Measurements from ENCODE around the gene HMX1.

Gene HMX1

DNA sequence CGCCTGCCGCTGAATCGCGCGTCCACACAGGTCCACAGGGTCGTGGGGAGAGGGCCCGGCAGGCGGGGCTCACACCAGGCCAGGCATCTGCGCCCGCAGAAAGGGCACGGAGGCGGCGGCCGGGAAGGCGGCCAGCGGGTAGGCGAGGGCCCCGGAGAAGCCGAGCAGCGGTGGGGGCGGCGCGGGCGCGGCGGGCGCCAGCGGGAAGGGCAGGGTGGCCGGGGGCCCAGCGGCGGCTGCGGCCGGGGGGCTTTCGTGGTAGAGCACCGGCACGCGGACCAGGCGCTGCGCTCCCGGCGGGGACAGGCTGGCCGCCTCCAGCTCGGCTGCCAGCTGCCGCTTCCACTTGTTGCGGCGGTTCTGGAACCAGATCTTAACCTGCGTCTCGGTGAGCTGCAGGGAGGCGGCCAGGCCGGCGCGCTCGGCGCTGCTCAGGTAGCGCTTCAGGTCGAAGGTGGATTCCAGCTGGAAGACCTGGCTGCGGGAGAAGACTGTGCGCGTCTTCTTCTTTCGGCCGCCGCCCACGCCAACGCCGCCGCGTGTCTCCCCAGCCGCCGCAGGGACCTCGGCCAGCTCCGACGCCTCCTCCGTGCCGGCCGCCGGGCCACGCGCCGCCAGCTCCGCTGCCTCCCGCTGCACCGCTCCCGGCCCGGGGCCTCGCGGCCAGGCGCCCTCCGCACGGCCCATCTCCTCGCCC, 3.9 kb downstream of the HMX1 start:
- DNase-seq, result no peak

DNA sequence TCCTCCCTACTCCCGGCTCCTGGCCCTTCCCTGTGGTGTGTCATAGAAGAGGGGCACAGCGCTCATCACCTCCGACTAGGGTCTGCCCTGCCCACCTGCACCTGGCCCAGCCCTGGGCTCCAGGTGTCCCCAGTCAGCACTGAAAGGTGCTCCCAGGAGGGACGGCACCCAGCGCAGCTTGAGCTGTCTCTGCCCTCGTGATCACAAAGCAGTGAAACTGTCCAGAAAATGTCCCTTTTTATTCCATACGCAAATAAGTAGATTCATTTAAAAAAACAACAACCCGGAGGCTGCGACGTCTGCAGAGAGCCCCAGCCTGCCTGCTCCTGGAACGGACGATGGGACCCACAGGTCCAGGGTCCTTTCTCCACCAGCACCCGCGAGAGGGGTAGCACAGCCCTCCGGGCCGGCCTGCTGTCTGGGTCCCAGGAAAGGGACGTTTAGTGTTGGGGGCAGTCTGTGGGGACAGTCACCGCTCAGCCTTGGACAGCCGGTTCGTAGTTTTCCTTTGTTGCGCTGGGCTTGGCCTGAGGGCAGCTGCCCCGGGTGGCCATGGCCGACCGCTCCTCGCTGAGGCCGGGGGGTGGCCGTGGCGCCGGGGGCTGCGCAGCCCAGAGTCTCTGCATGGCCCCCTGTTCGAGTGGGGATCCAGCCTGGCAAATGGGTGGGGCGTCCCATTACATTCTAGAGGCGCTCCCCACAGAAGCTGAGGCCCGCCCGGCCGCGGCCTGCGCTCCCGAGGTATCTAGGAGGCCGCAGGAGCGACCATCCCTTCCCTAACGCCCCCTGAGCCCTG, 4.6 kb downstream of the HMX1 start:
- DNase-seq, result no peak

DNA sequence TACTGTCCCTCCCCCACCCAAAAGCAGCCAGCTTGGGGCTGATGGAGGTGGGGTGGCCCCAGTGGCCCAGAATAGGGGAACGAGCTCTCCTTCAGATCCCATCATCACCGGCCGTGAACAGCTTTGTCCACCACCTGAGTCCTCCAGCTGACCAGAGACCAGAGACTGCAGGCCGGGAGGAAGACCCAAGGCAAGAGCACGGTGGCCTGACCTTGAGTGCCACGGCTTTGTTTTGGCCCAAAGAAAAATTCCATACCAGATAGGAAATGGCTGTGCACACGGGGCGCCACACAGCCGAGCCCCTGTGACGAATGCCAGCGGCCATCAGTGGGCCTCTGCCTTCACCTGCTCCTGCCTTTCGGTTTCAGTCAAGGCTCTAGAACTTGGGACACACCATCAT, 5.2 kb downstream of the HMX1 start:
- DNase-seq, result no peak

DNA sequence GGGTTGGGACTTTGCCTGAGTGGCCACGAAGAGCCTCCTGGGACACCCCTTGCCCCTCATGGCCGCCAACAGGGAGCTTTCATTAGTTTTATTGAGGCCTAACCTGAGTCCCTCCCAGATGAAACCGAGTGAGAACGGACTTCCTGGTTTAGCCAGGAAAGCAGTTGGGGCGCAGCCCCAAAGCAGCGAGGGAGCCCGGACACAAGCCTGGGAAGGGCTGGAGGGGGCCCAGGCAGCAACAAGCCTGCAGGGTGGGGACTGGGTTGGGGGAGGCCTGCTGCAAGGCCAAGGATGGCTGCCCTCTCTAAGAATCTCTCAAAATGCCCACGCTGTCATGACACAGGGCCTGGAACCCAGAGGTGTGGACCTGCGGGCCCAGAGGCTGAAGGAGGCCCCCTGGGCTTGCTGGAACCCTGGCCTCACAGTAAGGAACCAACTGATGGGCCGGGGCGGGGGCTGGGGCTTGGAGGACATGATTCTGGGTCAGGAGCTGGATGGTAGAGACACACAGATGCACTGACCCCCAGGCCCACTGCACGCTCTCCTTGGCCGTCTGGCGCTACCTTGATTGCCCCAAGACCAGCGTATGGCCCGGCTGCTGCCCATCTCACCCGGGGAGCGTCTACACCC, 5.8 kb downstream of the HMX1 start:
- no peak for DNase-seq

DNA sequence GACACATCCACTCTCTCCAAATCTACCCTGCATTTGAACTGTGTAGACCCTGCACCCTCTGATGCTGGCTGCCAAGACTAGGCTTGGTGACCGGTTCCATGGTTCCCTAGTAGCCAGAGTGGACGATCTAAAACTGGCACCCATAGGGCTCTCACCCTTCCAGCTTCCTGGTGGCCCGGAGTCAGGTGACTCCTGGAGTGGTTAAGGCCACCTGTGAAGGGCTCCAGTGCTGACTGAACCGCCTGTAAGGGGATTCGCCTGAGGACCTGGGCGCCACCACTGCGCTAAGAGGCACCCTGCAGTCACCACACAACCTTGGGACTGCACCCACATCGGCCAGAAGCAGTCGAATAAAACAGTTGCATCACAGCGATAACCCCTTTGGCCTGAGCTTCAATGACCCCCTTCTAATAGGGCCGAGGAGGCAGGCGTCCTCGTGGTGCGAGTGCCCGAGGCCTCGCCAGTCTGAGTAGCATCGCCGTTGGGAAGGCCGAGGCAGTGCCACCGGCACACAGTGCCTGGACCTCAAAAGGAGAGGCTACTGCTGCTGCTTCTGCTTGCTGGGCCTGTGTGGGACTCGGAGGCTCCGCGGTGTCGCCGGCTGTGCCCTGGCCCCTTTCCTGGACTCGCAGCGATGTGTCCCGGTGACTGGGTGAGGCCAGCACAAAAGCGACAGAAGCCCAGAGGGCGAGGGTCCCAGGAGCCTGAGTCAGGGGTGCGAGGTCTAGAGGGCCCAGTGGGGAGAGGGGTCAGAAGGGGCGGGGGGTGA, 6.5 kb downstream of the HMX1 start:
- DNase-seq, result no peak

DNA sequence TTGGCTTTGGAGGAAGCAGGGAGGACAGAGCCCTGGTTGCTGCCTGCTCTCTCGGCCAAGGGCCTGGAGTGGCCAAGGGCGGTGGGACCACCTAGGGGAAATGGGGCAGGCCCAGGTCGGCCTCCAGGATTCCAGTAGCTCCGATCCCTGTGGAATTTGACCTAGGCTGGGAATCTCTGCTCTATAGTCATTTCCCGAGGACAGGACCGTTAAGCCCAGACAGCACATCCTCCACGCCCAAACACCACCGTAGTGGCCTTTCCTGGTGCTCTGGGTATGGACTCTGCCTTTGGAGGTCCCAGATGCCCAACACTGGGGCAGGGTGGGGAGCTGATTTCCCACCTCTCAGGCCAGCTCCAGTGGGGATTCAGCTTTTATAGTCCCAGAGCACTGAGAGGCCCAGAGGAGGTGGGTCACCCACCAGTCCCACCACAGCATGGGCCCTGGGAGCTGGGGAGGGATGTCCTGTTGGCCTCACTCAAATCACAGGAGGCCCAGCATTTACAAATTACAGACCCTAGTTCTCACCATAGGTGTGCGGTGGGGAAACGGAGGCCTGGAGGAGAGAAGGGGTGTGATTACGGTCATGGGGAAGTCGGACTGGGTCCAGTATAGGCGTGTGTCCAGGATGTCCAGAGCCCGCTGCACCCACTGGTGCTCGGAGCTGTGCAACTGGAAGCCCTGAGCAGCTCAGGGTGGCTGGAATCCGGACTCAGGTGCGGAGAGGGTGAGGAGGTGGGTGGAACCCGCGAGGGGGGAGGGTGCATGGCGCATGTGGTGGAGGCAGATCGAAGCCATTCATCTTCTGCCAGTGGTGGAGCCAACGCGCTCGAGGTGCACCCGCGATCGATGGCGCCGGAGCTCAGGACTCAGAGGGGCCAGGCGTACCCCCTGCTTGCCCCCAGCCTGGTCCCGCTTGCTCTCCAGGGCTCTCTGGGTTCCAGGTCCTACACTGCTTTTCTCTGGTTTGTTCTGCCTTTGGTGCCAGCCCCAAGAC, 7.7 kb downstream of the HMX1 start:
- no peak for DNase-seq

DNA sequence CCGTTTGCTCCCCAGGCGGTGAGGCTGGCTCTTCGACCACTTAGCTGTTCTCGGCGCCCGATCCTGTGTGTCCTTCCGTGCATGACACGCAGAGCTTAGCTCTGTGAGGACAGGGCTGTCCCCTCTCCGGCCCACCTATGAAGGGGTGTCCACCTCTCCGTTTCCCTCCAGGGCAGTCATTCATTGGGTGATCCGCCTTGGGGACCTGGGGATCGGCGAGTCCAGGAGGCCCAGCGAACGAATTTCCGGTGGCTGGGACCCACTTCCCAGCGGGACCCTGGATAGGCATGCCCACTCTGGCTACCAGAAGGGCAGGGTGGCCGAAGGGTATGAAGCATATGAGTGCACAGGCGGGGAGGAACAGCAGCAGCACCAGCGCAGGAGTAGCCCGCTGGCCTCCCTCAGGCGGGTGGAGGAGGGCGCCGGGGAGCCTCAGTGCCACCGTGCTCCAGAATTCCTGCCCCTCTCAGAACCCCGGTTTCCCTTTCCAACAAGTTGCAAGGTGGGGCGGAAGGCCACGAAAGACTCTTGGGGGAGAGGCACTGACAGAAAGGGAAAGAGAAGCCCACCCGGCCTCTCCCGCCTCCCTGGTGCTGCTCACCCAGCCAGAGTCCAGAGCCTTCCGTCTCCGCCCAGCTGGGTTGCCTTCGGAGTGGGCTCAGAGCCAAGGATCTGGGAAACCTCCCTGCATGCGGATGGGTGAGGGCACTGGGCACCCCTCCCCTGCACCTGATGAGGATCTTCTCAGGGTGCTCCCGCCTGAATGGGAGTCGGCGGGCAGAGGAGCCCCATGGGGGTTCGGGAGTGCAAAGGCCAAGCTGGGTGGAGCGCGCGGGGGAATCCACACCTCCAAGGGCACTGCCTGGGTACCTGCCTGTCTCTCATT, 8.6 kb downstream of the HMX1 start:
- no peak for DNase-seq

DNA sequence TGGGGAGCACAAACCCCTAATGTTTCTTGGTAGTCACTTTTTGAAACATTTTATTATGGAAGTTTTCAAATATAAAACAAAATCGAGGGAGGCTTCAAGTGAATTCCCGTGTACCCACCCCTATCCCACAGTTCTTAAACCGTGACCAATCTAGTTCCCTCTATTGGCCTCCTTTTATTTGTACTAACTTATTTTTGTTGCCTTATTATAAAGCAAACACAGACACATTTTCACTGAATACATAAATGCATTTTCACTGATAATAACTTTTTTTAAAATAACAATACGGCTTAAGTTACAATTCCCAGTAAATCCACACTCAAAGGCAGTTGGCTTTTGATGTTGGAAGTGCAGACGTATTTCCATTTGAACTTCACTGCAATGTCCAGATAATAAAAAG, 9.3 kb downstream of the HMX1 start:
- DNase-seq, result no peak

DNA sequence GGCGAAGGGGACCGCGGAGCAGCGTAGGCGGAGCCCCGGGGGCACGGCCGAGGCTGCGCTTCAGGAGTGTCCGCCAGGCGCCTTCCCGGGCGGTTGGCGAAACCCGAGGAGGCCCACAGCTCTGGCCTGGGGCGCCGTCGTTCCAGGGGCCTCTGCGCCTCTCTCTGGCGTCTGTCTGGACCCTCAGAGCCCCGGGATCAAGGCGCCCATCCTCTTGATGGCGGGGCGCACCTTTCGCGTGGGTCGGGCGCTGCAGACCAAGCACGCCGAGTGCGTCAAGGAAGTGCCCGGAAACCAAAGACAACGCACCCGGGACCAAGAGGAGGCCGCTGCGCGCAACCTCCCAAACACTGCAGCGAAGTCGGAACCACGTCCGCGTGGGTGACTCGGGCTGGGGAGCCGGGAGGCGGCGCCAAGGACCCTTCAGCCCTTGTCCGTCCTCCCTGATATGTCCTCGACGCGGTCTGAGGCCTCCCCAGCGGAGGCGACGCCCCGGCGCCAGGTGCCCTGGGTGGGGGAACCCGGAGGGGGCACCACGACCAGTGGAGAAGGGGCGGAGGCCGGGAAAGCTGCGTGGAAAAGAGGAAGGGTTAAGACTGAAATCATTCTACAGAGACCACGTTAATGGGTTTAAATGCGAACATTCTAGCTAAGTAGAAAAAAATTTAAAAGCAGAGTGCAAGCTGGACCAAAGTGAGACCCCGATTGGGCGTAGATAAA, 9.9 kb downstream of the HMX1 start:
- DNase-seq, result no peak

DNA sequence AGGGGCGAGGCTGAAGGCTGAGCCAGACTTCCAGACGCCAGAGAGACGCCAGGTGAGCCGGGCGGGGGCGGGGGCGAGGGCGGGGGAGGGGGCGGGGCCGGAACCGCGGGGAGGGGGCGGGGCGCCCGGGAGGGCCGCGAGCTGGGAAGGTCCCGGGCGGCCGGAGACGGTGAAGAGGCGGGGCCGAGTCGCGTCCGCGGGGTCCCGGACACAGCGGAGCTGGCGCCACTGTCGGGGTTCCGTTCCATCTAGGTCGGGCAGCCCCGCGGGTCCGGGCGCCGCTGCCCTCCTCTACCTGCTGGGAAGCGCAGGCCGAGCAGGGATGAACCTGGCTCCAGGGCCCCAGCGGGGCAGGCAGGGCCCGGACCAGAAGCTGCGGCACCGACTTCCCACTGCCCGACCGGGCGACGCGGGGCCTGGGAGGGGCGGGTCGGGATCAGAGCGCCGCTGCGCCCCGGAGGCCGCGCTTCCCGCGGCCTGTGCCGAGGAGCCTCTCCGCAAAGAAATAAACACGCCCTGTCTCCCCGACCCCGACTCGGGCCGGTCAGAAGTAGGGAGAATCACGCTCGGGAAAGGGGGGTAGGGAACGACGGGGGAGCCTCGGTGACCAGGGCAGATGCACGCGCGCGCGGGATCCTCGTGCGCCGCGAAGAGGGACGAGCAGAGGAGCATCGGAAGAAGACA, 10.6 kb downstream of the HMX1 start:
- no peak for DNase-seq

DNA sequence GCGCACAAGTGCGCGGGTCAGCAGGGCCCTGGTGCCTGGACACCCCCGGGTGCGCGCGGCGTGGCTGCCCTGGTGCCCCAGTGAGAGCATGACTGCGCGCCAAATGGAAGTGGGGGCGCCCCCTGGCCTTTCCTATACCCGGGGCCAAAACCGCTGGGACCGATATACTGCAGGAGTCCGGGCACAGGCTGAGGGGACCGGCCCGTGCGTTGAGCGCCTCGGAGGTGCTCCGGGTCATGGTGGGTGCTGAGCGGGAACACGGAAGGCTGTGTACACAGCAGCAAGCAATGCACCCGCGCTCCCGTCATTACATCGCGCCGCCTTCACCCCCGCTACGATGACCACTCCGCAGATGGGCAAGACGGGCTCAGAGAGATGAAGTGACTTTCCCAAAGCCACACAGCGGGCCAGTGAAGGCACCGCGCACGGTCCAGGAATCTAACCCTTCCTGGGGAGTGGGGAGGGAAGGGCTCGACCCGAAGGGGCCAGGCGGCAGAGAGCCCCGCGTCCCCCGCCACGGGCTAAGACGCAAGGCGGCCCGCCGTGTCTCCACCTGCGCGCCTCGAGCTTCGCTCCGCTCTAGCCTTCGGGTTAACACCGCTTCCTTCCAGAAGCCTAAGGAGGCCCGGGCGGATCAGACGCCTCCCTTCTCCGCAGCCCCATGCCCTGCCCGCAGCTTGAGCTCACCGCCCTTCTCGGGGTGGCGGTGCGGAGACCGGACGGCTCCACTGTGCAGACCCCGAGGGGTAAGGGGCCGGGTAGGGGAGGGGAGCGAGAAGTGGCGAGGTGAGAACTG, 11.3 kb downstream of the HMX1 start:
- no peak for DNase-seq

DNA sequence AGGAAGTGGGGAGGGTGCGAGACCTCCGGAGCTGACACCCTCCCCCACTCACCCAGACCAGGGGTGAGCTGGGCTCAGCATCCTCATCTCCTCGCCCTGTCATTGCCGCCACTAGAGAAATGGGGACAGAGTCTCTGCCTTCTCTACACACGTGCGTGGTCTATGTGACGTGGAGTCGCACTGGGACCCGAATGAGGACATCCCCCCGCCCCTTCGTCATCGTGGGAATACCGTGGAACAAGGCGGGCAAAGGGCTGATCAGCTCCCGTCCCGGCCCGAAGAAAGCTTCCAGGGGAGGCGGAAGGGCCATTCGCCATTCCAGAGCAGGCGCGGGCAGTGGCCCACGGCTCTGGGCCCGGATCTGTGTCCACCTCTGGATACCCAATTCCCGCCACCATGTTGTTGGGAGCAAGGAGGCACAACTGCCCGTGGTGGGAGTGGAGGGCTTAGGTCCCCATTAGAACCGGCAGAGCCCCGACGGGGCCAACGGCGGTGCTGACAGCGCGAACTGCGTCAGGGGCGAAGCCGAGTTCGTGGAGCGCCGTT, 12.0 kb downstream of the HMX1 start:
- no peak for DNase-seq

DNA sequence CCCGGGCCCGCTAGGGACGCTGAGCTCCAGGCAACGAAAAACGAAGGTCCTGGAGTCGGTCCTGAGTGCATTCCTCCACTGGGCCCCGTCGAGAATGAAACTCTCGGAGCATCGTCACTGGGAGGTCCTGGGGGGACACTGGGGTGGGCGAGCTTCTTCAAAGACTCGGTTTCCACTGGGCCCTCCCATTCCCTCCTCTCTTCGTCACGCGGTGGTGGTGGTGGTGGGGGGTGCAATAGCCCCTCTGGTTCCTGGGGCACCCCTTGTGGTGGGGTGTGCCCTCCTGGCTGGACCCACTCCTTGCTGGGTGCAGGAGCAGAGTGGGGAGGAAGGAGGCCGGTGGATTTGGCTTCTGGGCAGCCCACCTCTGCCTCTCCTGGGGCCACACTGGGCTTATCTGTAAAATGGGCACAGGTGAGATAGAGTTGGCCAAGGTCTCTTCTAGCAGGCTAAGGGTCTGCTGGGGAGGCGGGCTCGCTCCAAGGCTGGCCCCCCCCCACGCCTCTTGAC, 12.9 kb downstream of the HMX1 start:
- no peak for DNase-seq

DNA sequence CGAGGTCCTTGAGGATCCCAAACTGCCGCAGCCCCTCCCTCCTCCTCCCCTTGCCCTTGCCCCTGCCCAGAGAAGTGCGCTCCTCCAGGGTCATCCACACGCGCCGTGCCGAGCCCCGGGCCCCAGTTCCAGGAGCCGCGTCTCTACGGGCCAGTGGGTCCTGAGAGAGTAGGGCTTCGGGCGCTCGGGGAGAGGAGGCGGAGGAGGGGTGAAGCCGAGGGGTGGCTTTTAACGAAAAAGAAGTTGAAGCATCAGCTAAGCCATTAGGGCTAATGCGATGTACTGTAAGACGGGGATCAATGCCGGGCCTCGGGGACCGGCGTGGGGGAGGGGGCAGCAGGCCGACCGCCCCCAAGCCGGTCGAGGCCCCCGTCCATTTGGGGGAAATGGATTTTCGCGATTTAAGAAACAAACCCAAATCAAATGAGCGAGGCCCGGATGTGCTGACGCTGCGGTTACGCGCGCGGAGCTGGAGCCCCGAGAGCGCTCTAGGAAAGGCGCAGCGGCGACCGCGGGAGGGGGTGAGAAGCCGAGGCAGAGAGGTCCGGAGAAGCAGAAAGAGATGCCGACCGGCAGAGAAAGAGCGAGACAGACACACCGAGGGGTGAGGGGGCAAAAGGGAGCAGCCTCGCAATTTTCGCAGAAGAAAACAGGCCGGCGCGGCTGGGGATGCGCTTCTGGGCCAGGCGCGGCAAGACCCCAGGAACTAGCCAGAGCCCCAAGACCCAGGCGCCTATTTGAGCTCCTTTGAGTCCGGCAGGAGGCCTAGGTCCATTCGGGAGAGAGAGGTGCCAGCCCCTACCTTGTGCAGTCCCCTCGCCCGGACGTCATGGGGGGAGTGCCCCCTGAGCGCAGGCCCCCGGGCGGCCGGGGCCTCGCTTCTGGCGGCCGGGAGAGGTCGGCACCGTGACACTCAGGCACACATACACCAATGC, 13.6 kb downstream of the HMX1 start:
- DNase-seq, result no peak

DNA sequence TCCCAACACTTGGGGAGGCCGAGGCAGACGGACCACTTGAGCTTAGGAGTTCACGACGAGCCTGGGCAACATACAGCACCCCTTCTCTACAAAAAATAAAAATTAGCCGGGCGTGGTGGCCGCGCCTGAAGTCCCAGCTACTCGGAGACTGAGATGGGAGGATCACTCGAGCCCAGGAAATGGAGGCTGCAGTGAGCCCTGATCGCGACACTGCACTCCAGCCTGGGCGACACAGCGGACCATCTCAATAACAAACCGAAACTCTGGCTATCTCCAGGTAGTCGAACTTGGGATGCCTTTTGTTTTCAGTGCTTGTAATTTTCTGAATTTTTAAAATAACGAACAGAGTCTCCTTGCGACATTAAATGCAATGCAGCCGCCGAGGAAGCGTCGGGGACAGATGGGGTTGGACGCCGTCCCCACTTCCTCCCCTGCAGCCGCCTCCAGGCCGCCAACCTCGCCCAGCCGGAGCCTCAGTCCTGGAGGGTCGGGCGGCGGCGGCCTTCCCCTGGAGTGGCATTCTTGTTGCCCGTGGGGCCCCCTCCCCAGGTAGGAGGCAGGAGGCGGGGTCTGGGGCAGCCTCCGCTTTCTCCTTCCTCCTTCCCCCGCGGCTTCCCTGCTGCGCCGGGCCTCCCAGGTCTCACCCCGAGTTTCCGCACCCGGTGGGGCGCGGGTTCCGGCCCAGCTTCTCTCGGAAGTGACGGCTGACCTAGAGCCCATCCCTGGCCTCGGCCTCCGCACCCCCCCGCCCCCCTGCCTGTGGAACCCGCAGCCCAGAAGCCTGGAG, 14.6 kb downstream of the HMX1 start:
- no peak for DNase-seq

DNA sequence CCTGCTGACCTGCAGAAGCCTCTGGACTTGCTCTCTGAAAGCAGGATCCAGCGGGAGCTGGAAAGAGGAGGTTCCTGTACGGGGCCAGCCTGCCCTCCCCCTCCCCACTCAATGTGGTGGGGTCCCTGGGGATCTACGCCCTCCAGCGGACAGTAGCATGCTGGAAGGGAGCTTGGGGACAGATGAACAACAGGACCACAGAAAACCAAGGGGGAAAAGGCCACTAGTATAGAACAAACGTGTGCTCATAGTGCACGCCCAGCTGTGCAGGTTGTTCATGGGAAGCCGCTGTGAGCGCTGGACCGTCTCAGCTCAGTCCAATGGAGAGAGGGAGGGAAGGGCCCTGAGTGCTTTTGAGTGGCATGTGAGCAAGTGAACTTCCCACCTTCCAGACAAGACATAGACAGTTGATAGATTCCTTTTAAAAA, 15.8 kb downstream of the HMX1 start:
- no peak for DNase-seq
